NB4 (cell line): ENCODE results near the gene SLC16A12.

ENCODE experiments used
- TF ChIP-seq, protein P1 (sequence below): IDR thresholded peaks from 2 replicates; pipeline ENCODE4 v1.6.1; 2011; ENCODE audit warnings: low read depth, low read length
- TF ChIP-seq, protein P2 (sequence below): IDR thresholded peaks from one replicate; pipeline ENCODE4 v1.5.1; 2012; ENCODE audit warnings: low read depth, low read length

DNA sequence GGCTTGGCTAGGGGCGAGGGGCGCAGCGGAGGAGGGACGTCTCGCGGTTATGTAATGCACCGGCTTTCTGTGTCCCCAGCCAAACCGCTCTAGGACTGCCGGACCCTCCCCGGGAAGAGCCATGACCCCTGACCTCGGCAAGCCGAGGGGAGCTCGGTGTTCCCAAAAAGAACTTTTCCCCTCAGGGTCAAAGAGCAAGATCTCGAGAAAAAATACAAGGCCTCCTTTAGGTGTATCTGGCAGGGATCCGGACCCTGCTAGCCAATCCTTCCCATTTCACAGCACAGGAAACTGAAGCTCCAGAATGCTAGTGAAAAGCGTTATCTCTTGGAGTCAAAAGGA is 590 bp upstream of the SLC16A12 start:
- TF ChIP-seq, protein P1, sequence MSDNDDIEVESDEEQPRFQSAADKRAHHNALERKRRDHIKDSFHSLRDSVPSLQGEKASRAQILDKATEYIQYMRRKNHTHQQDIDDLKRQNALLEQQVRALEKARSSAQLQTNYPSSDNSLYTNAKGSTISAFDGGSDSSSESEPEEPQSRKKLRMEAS = no peak
- TF ChIP-seq, protein P2, sequence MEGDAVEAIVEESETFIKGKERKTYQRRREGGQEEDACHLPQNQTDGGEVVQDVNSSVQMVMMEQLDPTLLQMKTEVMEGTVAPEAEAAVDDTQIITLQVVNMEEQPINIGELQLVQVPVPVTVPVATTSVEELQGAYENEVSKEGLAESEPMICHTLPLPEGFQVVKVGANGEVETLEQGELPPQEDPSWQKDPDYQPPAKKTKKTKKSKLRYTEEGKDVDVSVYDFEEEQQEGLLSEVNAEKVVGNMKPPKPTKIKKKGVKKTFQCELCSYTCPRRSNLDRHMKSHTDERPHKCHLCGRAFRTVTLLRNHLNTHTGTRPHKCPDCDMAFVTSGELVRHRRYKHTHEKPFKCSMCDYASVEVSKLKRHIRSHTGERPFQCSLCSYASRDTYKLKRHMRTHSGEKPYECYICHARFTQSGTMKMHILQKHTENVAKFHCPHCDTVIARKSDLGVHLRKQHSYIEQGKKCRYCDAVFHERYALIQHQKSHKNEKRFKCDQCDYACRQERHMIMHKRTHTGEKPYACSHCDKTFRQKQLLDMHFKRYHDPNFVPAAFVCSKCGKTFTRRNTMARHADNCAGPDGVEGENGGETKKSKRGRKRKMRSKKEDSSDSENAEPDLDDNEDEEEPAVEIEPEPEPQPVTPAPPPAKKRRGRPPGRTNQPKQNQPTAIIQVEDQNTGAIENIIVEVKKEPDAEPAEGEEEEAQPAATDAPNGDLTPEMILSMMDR = no peak
